ENCODE measurements around the gene CFAP119.
"Not testable (repeated sequence)": the region's sequence is repeated elsewhere in the genome, so short reads cannot be mapped to it uniquely, and the experiment has no call there.

DNA sequence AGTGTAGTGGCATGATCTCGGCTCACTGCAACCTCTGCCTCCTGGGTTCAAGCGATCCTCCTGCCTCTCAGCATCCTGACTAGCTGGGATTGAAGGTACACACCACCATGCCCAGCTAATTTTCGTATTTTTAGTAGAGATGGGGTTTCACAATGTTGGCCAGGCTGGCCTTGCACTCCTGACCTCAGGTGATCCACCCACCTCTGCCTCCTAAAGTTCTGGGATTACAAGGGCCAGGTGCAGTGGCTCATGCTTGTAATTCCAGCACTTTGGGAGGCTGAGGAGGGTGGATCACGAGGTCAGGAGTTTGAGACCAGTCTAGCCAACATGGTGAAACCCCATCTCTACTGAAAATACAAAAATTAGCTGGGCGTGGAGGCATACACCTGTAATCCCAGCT is 47.8 kb upstream of the CFAP119 start:
- TF ChIP-seq, protein P1, sequence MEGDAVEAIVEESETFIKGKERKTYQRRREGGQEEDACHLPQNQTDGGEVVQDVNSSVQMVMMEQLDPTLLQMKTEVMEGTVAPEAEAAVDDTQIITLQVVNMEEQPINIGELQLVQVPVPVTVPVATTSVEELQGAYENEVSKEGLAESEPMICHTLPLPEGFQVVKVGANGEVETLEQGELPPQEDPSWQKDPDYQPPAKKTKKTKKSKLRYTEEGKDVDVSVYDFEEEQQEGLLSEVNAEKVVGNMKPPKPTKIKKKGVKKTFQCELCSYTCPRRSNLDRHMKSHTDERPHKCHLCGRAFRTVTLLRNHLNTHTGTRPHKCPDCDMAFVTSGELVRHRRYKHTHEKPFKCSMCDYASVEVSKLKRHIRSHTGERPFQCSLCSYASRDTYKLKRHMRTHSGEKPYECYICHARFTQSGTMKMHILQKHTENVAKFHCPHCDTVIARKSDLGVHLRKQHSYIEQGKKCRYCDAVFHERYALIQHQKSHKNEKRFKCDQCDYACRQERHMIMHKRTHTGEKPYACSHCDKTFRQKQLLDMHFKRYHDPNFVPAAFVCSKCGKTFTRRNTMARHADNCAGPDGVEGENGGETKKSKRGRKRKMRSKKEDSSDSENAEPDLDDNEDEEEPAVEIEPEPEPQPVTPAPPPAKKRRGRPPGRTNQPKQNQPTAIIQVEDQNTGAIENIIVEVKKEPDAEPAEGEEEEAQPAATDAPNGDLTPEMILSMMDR (IDR thresholded peaks at IDR 0.05; ENCODE audit: borderline replicate concordance, extremely low read depth, low read length, poor library complexity, severe bottlenecking), result not testable (repeated sequence)
- not testable (repeated sequence) for TF ChIP-seq EZH2 (IDR thresholded peaks at IDR 0.05; ENCODE audit: borderline replicate concordance, low read depth, low read length, severe bottlenecking)
